ENCODE measurements around the gene CLEC19A. TPM values are rescaled to one million over a fixed set of nuclear protein-coding genes. Genes with fewer than 3 reads are reported as not detected.

Gene CLEC19A
- total RNA-seq, 1 experiment from 2014 or later, result not detected

DNA sequence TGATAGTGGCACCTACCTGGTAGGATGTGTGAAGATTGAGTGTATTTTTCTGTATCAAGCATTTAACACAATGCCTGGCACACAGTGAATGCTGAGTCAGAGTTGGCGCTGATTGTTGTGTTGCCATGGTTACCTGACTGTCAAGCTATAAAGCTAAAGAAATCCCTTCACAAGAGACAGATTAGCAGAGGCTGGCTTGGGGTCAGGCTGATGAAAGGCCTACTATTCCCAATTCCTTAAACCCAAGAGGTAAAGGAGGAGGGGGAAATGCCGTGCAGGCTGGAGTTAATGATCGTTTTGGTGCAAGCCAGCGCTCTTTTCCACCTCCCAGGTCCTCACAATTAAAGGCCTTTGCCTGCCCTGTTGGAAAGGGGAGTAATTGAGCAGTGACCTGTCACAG, 5.9 kb downstream of the CLEC19A start:
- Mint-ChIP-seq H3K27ac (ENCODE audit: unreplicated experiment) (no peak overlapping the region), H3K9me3 (ENCODE audit: unreplicated experiment) (no peaks in the 10 kb centered on the region), H3K4me1 (ENCODE audit: low read depth, unreplicated experiment) (no peaks in the 10 kb centered on the region), H3K4me3 (ENCODE audit: unreplicated experiment) (no peak overlapping the region), H3K36me3 (ENCODE audit: insufficient read depth, unreplicated experiment) (no peaks in the 10 kb centered on the region), H3K27me3 (ENCODE audit: insufficient read depth, unreplicated experiment) (peaks cover 6% of the 10 kb centered on the region)
- intact Hi-C loops (cut with micrococcal nuclease; ENCODE audit: unreplicated experiment), result no loop called here
- CTCF ChIA-PET, result no interaction called here
- BruUV-seq (replicated peaks), result no TSS peak
- no peaks in the 10 kb centered on the region for H3K36me3 ChIP-seq (ENCODE audit: control insufficient read depth, insufficient read depth, low read length)
- no peaks in the 10 kb centered on the region for H3K4me1 ChIP-seq
- no peak overlapping the region for H3K4me3 ChIP-seq (ENCODE audit: low read depth, low read length)
- H3K27me3 ChIP-seq (replicated peaks; ENCODE audit: control insufficient read depth, insufficient read depth, low read length), result no peaks in the 10 kb centered on the region
- TF ChIP-seq, protein P1, sequence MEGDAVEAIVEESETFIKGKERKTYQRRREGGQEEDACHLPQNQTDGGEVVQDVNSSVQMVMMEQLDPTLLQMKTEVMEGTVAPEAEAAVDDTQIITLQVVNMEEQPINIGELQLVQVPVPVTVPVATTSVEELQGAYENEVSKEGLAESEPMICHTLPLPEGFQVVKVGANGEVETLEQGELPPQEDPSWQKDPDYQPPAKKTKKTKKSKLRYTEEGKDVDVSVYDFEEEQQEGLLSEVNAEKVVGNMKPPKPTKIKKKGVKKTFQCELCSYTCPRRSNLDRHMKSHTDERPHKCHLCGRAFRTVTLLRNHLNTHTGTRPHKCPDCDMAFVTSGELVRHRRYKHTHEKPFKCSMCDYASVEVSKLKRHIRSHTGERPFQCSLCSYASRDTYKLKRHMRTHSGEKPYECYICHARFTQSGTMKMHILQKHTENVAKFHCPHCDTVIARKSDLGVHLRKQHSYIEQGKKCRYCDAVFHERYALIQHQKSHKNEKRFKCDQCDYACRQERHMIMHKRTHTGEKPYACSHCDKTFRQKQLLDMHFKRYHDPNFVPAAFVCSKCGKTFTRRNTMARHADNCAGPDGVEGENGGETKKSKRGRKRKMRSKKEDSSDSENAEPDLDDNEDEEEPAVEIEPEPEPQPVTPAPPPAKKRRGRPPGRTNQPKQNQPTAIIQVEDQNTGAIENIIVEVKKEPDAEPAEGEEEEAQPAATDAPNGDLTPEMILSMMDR (IDR thresholded peaks at IDR 0.05; ENCODE audit: insufficient read depth in 1 of 2, low read depth in 1 of 2, low read length in 1 of 2, severe bottlenecking in 1 of 2, unreplicated experiment in 1 of 2), result no peak
- no peaks in the 10 kb centered on the region for H3K9me3 ChIP-seq
- no peak for DNase-seq
- POLR2A ChIA-PET, result no interaction called here

DNA sequence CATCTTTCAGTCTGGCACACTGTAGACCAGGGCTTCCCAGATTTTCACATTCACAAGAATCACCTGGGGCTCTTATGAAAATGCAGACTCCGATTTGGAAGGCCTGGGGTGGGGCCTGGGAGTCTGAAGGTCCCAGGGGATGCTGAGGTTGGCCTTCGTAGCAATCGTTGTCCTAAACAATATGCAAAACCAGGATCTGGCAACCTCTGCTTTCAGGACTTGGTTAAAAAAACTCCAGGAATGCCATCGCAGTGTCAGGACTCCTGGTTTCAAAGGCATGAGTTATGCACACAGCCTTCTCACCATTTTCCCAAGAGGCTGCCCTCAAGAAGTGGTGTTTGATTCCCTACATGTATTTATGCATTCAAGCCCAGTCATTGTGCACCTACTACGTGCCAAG, 6.7 kb downstream of the CLEC19A start:
- Mint-ChIP-seq H3K9me3 (ENCODE audit: unreplicated experiment) (no peaks in the 10 kb centered on the region), H3K36me3 (ENCODE audit: insufficient read depth, unreplicated experiment) (no peaks in the 10 kb centered on the region), H3K4me3 (ENCODE audit: unreplicated experiment) (no peak overlapping the region), H3K27me3 (ENCODE audit: insufficient read depth, unreplicated experiment) (peaks cover 6% of the 10 kb centered on the region), H3K4me1 (ENCODE audit: low read depth, unreplicated experiment) (no peaks in the 10 kb centered on the region), H3K27ac (ENCODE audit: unreplicated experiment) (no peak overlapping the region)
- ChIA-PET CTCF (no interaction called here), POLR2A (no interaction called here)
- Histone ChIP-seq H3K36me3 (ENCODE audit: control insufficient read depth, insufficient read depth, low read length) (no peaks in the 10 kb centered on the region), H3K4me1 (no peaks in the 10 kb centered on the region), H3K4me3 (ENCODE audit: low read depth, low read length) (no peak overlapping the region), H3K27me3 (replicated peaks; ENCODE audit: control insufficient read depth, insufficient read depth, low read length) (no peaks in the 10 kb centered on the region), H3K9me3 (no peaks in the 10 kb centered on the region)
- TF ChIP-seq, protein P1 (IDR thresholded peaks at IDR 0.05; ENCODE audit: insufficient read depth in 1 of 2, low read depth in 1 of 2, low read length in 1 of 2, severe bottlenecking in 1 of 2, unreplicated experiment in 1 of 2), result no peak
- BruUV-seq (replicated peaks), result no TSS peak
- intact Hi-C loops (cut with micrococcal nuclease; ENCODE audit: unreplicated experiment), result no loop called here
- no peak for DNase-seq

DNA sequence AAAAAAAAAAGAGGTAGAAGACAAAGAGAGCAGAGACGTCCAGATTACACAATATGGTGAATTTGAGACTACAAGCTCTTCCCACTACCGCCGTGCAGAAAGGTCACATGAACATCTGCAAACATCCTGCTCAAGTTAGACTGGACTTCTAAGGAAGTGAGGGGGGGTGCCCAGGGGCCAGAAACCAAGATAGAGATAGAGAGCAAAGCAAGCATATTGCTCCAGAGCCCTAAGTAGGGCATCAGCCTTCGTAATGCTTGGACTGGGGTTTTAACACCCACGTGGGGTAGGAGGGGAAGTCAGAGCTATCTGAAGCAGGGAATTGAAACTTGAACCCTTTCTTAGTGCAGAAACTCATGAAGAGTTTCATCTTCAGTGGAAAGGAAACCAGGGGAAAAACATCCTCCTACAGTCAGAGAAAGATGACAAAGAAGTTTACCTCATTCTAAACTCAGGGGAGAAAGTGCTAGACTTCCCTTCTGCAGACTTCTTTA, 8.7 kb downstream of the CLEC19A start:
- Histone ChIP-seq H3K9me3 (no peaks in the 10 kb centered on the region), H3K27me3 (replicated peaks; ENCODE audit: control insufficient read depth, insufficient read depth, low read length) (no peaks in the 10 kb centered on the region), H3K4me1 (no peaks in the 10 kb centered on the region), H3K36me3 (ENCODE audit: control insufficient read depth, insufficient read depth, low read length) (no peaks in the 10 kb centered on the region), H3K4me3 (ENCODE audit: low read depth, low read length) (no peak overlapping the region)
- Mint-ChIP-seq H3K27me3 (ENCODE audit: insufficient read depth, unreplicated experiment) (peaks cover 6% of the 10 kb centered on the region), H3K4me3 (ENCODE audit: unreplicated experiment) (no peak overlapping the region), H3K36me3 (ENCODE audit: insufficient read depth, unreplicated experiment) (no peaks in the 10 kb centered on the region), H3K9me3 (ENCODE audit: unreplicated experiment) (no peaks in the 10 kb centered on the region), H3K4me1 (ENCODE audit: low read depth, unreplicated experiment) (no peaks in the 10 kb centered on the region), H3K27ac (ENCODE audit: unreplicated experiment) (no peak overlapping the region)
- intact Hi-C loops (cut with micrococcal nuclease; ENCODE audit: unreplicated experiment), result no loop called here
- ChIA-PET POLR2A (no interaction called here), CTCF (no interaction called here)
- BruUV-seq (replicated peaks), result no TSS peak
- DNase-seq, result no peak
- TF ChIP-seq, protein P1 (IDR thresholded peaks at IDR 0.05; ENCODE audit: insufficient read depth in 1 of 2, low read depth in 1 of 2, low read length in 1 of 2, severe bottlenecking in 1 of 2, unreplicated experiment in 1 of 2), result no peak
